GM12878 (cell line): ENCODE data around the gene KCNN3. TPM values are rescaled to one million over a fixed set of nuclear protein-coding genes. Genes with fewer than 3 reads are reported as not detected.

Experiments
- ATAC-seq: fragments of 200-7000 bp; cut with Tn5 transposase; 3 replicates; pipeline ENCODE4 v1.9.1; 2020; ENCODE audit warnings: mild to moderate bottlenecking, moderate library complexity
- BruUV-seq: library from RNA; stranded (reverse); fragments of 400-500 nt; replicated peaks from 2 replicates; lab custom pipeline; 2021; lab: Mats Ljungman, UMichigan
- CTCF ChIA-PET: fragments of 300-600 bp; sonication (Branson Sonifier 250); formaldehyde crosslinking; extraction: SDS; loops from one replicate; lab custom pipeline; 2021; ENCODE audit warnings: inconsistent platforms; lab: Yijun Ruan, JAX
- POLR2A ChIA-PET: fragments of 350-600 bp; formaldehyde crosslinking; extraction: SDS; loops from one replicate; lab custom pipeline; 2021; ENCODE audit warnings: inconsistent platforms; lab: Charles Lee
- RAD21 ChIA-PET: fragments of 300-600 bp; sonication (Branson Sonifier 250); formaldehyde crosslinking; loops from one replicate; lab custom pipeline; 2023; ENCODE audit warnings: antibody characterized with exemption; ENCODE audit not compliant: unreplicated experiment; lab: Charles Lee
- SMC1A ChIA-PET: fragments of 300-600 bp; sonication (Branson Sonifier 250); formaldehyde crosslinking; loops from one replicate; lab custom pipeline; 2023; ENCODE audit not compliant: unreplicated experiment, uncharacterized antibody; lab: Charles Lee
- DNase-seq: peaks from one replicate; pipeline ENCODE4 v3.0.0-alpha.2; 2011; ENCODE audit warnings: low read depth, low spot score
- FAIRE-seq: peaks from 3 replicates; lab custom pipeline; 2011; peaks lifted over from hg19 to GRCh38; lab: Jason Lieb, UNC
- H2AFZ ChIP-seq: 2 replicates; pipeline ENCODE4 v1.6.0; 2011; ENCODE audit warnings: low read depth, low read length, control low read depth; ENCODE audit not compliant: control insufficient read depth
- H3K27ac ChIP-seq: 2 replicates; pipeline ENCODE4 v1.5.1; 2011; ENCODE audit warnings: control low read depth; ENCODE audit not compliant: control insufficient read depth, insufficient read depth
- H3K27me3 ChIP-seq, 2 experiments: replicated peaks in 1 of 2; 2 replicates each; pipeline versions ENCODE4 v1.6.0 to v1.6.1; 2011; ENCODE audit warnings: low read length in 1 of 2; ENCODE audit not compliant: control insufficient read depth in 2 of 2, insufficient read depth in 2 of 2
- H3K36me3 ChIP-seq, 2 experiments: 2 replicates each; pipeline ENCODE4 v1.5.1; 2011; ENCODE audit warnings: low read length in 1 of 2; ENCODE audit not compliant: control insufficient read depth in 2 of 2, insufficient read depth in 2 of 2
- H3K4me1 ChIP-seq: 2 replicates; pipeline ENCODE4 v1.6.1; 2011; ENCODE audit warnings: mild to moderate bottlenecking, low read length, moderate library complexity, mixed read lengths; ENCODE audit not compliant: control insufficient read depth, insufficient read depth
- H3K4me2 ChIP-seq: 2 replicates; pipeline ENCODE4 v1.6.0; 2011; ENCODE audit warnings: control low read depth; ENCODE audit not compliant: control insufficient read depth, insufficient read depth
- H3K4me3 ChIP-seq: fragments of 200-600 bp; sonication (generic); 2 replicates; pipeline ENCODE4 v1.5.1; 2016
- H3K79me2 ChIP-seq: 2 replicates; pipeline ENCODE4 v1.6.0; 2011; ENCODE audit warnings: low read length; ENCODE audit not compliant: control insufficient read depth, insufficient read depth
- H3K9ac ChIP-seq: 2 replicates; pipeline ENCODE4 v1.8.0; 2011; ENCODE audit warnings: low read length, control low read depth, mixed read lengths; ENCODE audit not compliant: control insufficient read depth, insufficient read depth
- H3K9me3 ChIP-seq: replicated peaks from 3 replicates; pipeline ENCODE4 v1.5.1; 2011; ENCODE audit warnings: mild to moderate bottlenecking, low read length; ENCODE audit not compliant: control insufficient read depth, insufficient read depth
- H4K20me1 ChIP-seq: 2 replicates; pipeline ENCODE4 v1.6.0; 2011; ENCODE audit not compliant: control insufficient read depth, insufficient read depth
- E2F8 ChIP-seq: fragments of 450-650 bp; IDR thresholded peaks from 2 replicates; pipeline ENCODE4 v1.6.1; 2018; ENCODE audit warnings: mild to moderate bottlenecking, low read depth, moderate library complexity; ENCODE audit not compliant: partially characterized antibody
- WGBS: methylation state at CpG from one replicate; pipeline ENCODE4 v1.1.6; 2016; ENCODE audit warnings: low lambda C conversion rate; ENCODE audit not compliant: insufficient replicate concordance, insufficient coverage; ENCODE audit errors: missing lambda C conversion rate; 5-methylcytosine and 5-hydroxymethylcytosine counted together
- in situ Hi-C: fragments of 300-500 bp; cut with MboI; formaldehyde crosslinking; loops from 9 replicates; pipeline ENCODE4 v1.14.3; 2018; ENCODE audit warnings: mixed read lengths
- intact Hi-C: fragments of 100-400 bp; cut with micrococcal nuclease; formaldehyde crosslinking; loops from one replicate; pipeline ENCODE4 v1.14.2; 2022; ENCODE audit not compliant: unreplicated experiment
- polyA plus RNA-seq, 11 experiments: library from polyadenylated mRNA; depleted of rRNA in 4 of 11; unstranded in 6 of 11; stranded (reverse) in 5 of 11; fragments of >200 nt; fragmentation: Nextera tagmentation in 4 of 11; fragmentation: Illumina TruSeq in 1 of 11; extraction: Ambion mirVana in 4 of 11; extraction: Trizol in 1 of 11; gene quantifications; 1 replicate in 1 of 11; 2 replicates in 10 of 11; pipeline versions ENCODE4 v1.2.1 to v1.2.3, GENCODE V29; 2011 to 2016; ENCODE audit warnings: inconsistent platforms in 2 of 11, missing spikeins in 2 of 11, low read depth in 1 of 11
- total RNA-seq, 4 experiments: library from RNA; depleted of rRNA in 3 of 4; stranded (reverse); fragments of >200 nt in 3 of 4; fragmentation: Illumina TruSeq in 1 of 4; extraction: Trizol in 1 of 4; gene quantifications; 2 replicates each; pipeline versions ENCODE4 v1.2.1 to v1.2.3, GENCODE V29; 2013 to 2021

KCNN3 gene
- total and polyA plus RNA-seq, 10 of the 15 experiments (the other 5 are each of a cell fraction or from before 2014, with no cell fraction given) = 3.5 to 26.4 (median 14.9) TPM

GRCh38 chr1:154742606-154743005 lies 127.5 kb downstream of the KCNN3 start:
- DNase-seq = no peak
- ChIA-PET SMC1A (no interaction called here), POLR2A (interaction anchor here (1.1 kb wide), 1 partner anchor 133 kb away, joined by 3 read pairs; no protein-coding TSS in a partner anchor)
- Histone ChIP-seq H3K79me2 (no peaks in the 10 kb centered on the region), H3K36me3 (peaks cover 7% of the 10 kb centered on the region in 2 experiments; a peak in 3 of 4 replicates), H3K9me3 (no peaks in the 10 kb centered on the region; the same call in 2 of the 3 replicates)
- 89% methylated on average over 11 of the region's 11 CpGs for WGBS
- in situ Hi-C loops = no loop called here
- TF ChIP-seq E2F8 = no peak
- TF ChIP-seq, all 136 proteins: peak for 0
- BruUV-seq = no TSS peak
- CTCF ChIA-PET = no interaction called here
- no peaks in the 10 kb centered on the region for H3K27me3 ChIP-seq
- no peak overlapping the region for H2AFZ ChIP-seq
- RAD21 ChIA-PET = no interaction called here
- ATAC-seq = no peak
- no peak overlapping the region for H3K4me3 ChIP-seq
- intact Hi-C loops = no loop called here
- H3K4me2 ChIP-seq = no peak overlapping the region
- H4K20me1 ChIP-seq = no peaks in the 10 kb centered on the region; the same call in 1 of the 2 replicates
- H3K4me1 ChIP-seq = peaks cover 28% of the 10 kb centered on the region
- no peak overlapping the region for H3K27ac ChIP-seq
- no peak overlapping the region for H3K9ac ChIP-seq
- FAIRE-seq = no peak
